K562 (cell line): ENCODE results near the gene CRABP2. TPM values are rescaled to one million over a fixed set of nuclear protein-coding genes. Genes with fewer than 3 reads are reported as not detected.
A peak's percentile ranks its signal among the peaks of the same experiment; 100 is the strongest.

ENCODE experiments used
- ATAC-seq: fragments of 200-7000 bp; cut with Tn5 transposase; 3 replicates; pipeline ENCODE4 v1.9.1; 2020; ENCODE audit warnings: moderate library complexity
- BruUV-seq: library from RNA; stranded (reverse); fragments of 400-500 nt; replicated peaks from 2 replicates; lab custom pipeline; 2021; lab: Mats Ljungman, UMichigan
- CTCF ChIA-PET: fragments of 300-600 bp; formaldehyde crosslinking; extraction: SDS; loops from one replicate; lab custom pipeline; 2021; ENCODE audit warnings: low intra/inter-chr PET ratio; lab: Yijun Ruan, JAX
- POLR2A ChIA-PET: fragments of 300-600, 350-650 bp; sonication (Branson Sonifier 250); formaldehyde crosslinking; extraction: SDS; loops from one replicate; lab custom pipeline; 2021; ENCODE audit warnings: antibody characterized with exemption, inconsistent platforms; lab: Yijun Ruan, JAX
- DNase-seq, 4 experiments: peaks; one replicate each; pipeline versions ENCODE4 v3.0.0 to v3.0.0-alpha.2; 2011 to 2018; ENCODE audit warnings: low spot score in 3 of 4, mixed read lengths in 3 of 4; ENCODE audit errors: extremely low read depth in 1 of 4
- FAIRE-seq: peaks from 2 replicates; lab custom pipeline; 2011; peaks lifted over from hg19 to GRCh38; lab: Jason Lieb, UNC
- H2AFZ ChIP-seq: 2 replicates; pipeline ENCODE4 v1.6.0; 2011; ENCODE audit warnings: low read depth, low read length, control low read depth, inconsistent platforms
- H3K27ac ChIP-seq: fragments of 200-600 bp; 3 replicates; pipeline ENCODE4 v1.8.0; 2011; ENCODE audit warnings: low read depth, mild to moderate bottlenecking, control low read depth, inconsistent platforms, low read length, moderate library complexity, mixed read lengths; ENCODE audit errors: extremely low read depth
- H3K27me3 ChIP-seq, 2 experiments: fragments of 300-600 bp in 1 of 2; 2 replicates in 1 of 2; 3 replicates in 1 of 2; pipeline versions ENCODE4 v1.6.0 to v1.8.0; 2011; ENCODE audit warnings: inconsistent platforms in 2 of 2, low read length in 2 of 2, mild to moderate bottlenecking in 1 of 2, mixed read lengths in 1 of 2, moderate library complexity in 1 of 2; ENCODE audit not compliant: control insufficient read depth in 2 of 2, insufficient read depth in 2 of 2
- H3K36me3 ChIP-seq: fragments of 300-600 bp; 3 replicates; pipeline ENCODE4 v1.8.0; 2011; ENCODE audit warnings: mild to moderate bottlenecking, low read length, inconsistent platforms; ENCODE audit not compliant: control insufficient read depth, insufficient read depth
- H3K4me1 ChIP-seq, 2 experiments: fragments of 200-600 bp in 1 of 2; replicated peaks in 1 of 2; 2 replicates in 1 of 2; 3 replicates in 1 of 2; pipeline versions ENCODE4 v1.5.1 to v1.8.0; 2011; ENCODE audit warnings: inconsistent platforms in 2 of 2, low read length in 2 of 2, mild to moderate bottlenecking in 1 of 2, mixed read lengths in 1 of 2, moderate library complexity in 1 of 2; ENCODE audit not compliant: control insufficient read depth in 2 of 2, insufficient read depth in 2 of 2
- H3K4me2 ChIP-seq: 2 replicates; pipeline ENCODE4 v1.6.1; 2011; ENCODE audit warnings: low read length, control low read depth, inconsistent platforms, mixed read lengths; ENCODE audit not compliant: insufficient read depth
- H3K4me3 ChIP-seq: fragments of 200-600 bp; sonication (generic), shearing (Covaris generic); 2 replicates; pipeline ENCODE4 v1.5.1; 2016; ENCODE audit warnings: control low read depth, inconsistent platforms
- H3K79me2 ChIP-seq: fragments of 200-600 bp; 3 replicates; pipeline ENCODE4 v1.8.0; 2011; ENCODE audit warnings: low read length, inconsistent platforms; ENCODE audit not compliant: control insufficient read depth, insufficient read depth
- H3K9ac ChIP-seq, 2 experiments: 2 replicates each; pipeline versions ENCODE4 v1.6.0 to v1.6.1; 2011; ENCODE audit warnings: low read depth in 2 of 2, low read length in 2 of 2, control low read depth in 1 of 2, inconsistent platforms in 1 of 2, mild to moderate bottlenecking in 1 of 2, mixed read lengths in 1 of 2; ENCODE audit not compliant: insufficient read depth in 1 of 2
- H3K9me1 ChIP-seq: one replicate; pipeline ENCODE4 v1.6.0; 2011; ENCODE audit warnings: inconsistent platforms, mild to moderate bottlenecking, low read length, moderate library complexity; ENCODE audit not compliant: control insufficient read depth, insufficient read depth
- H3K9me3 ChIP-seq: replicated peaks from 2 replicates; pipeline ENCODE4 v1.5.1; 2011; ENCODE audit warnings: low read depth, low read length, inconsistent platforms; ENCODE audit not compliant: control insufficient read depth, insufficient read depth
- H4K20me1 ChIP-seq: replicated peaks from 2 replicates; pipeline ENCODE4 v1.6.1; 2011; ENCODE audit warnings: low read length, inconsistent platforms, mixed read lengths; ENCODE audit not compliant: control insufficient read depth, insufficient read depth
- ELF2 ChIP-seq: fragments of 250-450 bp; sonication (Bioruptor Pico); IDR thresholded peaks from 2 replicates; pipeline ENCODE4 v1.5.0; 2021; ENCODE audit warnings: mild to moderate bottlenecking
- HDGF ChIP-seq: fragments of 450-650 bp; IDR thresholded peaks from 2 replicates; pipeline ENCODE4 v1.6.1; 2016
- KHSRP ChIP-seq: fragments of 450-650 bp; IDR thresholded peaks from 2 replicates; pipeline ENCODE4 v1.6.1; 2017
- LARP7 ChIP-seq: fragments of 450-650 bp; IDR thresholded peaks from 2 replicates; pipeline ENCODE4 v1.6.1; 2016
- PHTF2 ChIP-seq: fragments of 250-450 bp; sonication (Bioruptor Pico); IDR thresholded peaks from 2 replicates; pipeline ENCODE4 v1.5.0; 2021; ENCODE audit warnings: mild to moderate bottlenecking
- POU5F1 ChIP-seq: fragments of 150-350 bp; IDR thresholded peaks from 2 replicates; pipeline ENCODE4 v1.6.1; 2014; ENCODE audit warnings: borderline replicate concordance, low read length, low read depth, mild to moderate bottlenecking; ENCODE audit not compliant: partially characterized antibody
- PRDM10 ChIP-seq: fragments of 450-650 bp; IDR thresholded peaks from 2 replicates; pipeline ENCODE4 v1.6.1; 2018; ENCODE audit not compliant: partially characterized antibody
- RBM15 ChIP-seq: fragments of 200-400 bp; formaldehyde crosslinking; IDR thresholded peaks from 2 replicates; pipeline ENCODE4 v1.6.1; 2018; ENCODE audit warnings: mild to moderate bottlenecking, low read length, moderate library complexity; ENCODE audit not compliant: insufficient read depth
- SMARCA5 ChIP-seq: fragments of 450-650 bp; IDR thresholded peaks from 2 replicates; pipeline ENCODE4 v1.6.1; 2016
- ZBTB9 ChIP-seq: fragments of 450-650 bp; formaldehyde crosslinking; IDR thresholded peaks from 2 replicates; pipeline ENCODE4 v1.4.0; 2020; ENCODE audit warnings: mild to moderate bottlenecking, moderate library complexity
- ZC3H8 ChIP-seq: fragments of 450-650 bp; IDR thresholded peaks from 2 replicates; pipeline ENCODE4 v1.6.1; 2017
- ZNF644 ChIP-seq: fragments of 200-800 bp; sonication (Bioruptor generic); IDR thresholded peaks from 2 replicates; pipeline ENCODE4 v1.6.1; 2016; ENCODE audit warnings: low read depth, missing genetic modification characterization, missing compliant biosample characterization
- WGBS: fragments of 100-300 bp; shearing (Covaris generic); methylation state at CpG from one replicate; pipeline ENCODE4 v1.1.6; 2016; ENCODE audit warnings: low coverage, mixed read lengths; ENCODE audit not compliant: insufficient coverage; ENCODE audit errors: missing lambda C conversion rate; 5-methylcytosine and 5-hydroxymethylcytosine counted together
- in situ Hi-C: fragments of 300-500 bp; cut with MboI; formaldehyde crosslinking; loops from 4 replicates; pipeline ENCODE4 v1.15.0; 2018; ENCODE audit warnings: inconsistent platforms, mixed read lengths
- intact Hi-C: fragments of 100-400 bp; cut with micrococcal nuclease; formaldehyde crosslinking; loops from 2 replicates; pipeline ENCODE4 v1.14.2; 2022
- polyA plus RNA-seq, 8 experiments: library from polyadenylated mRNA; depleted of rRNA in 4 of 8; stranded (reverse) in 5 of 8; unstranded in 3 of 8; fragments of >200 nt; fragmentation: Nextera tagmentation in 2 of 8; fragmentation: Illumina TruSeq in 1 of 8; extraction: Ambion mirVana in 2 of 8; extraction: Trizol in 1 of 8; gene quantifications; 2 replicates each; pipeline versions ENCODE4 v1.2.1 to v1.2.3, GENCODE V29; 2011 to 2014; ENCODE audit warnings: inconsistent platforms in 1 of 8, missing spikeins in 1 of 8
- total RNA-seq, 7 experiments: library from RNA; depleted of rRNA in 6 of 7; stranded (reverse); fragments of >200 nt in 6 of 7; fragmentation: Illumina TruSeq in 2 of 7; extraction: Trizol in 2 of 7; gene quantifications; 2 replicates each; pipeline versions ENCODE4 v1.2.1 to v1.2.3, GENCODE V29; 2011 to 2021; ENCODE audit warnings: low replicate concordance in 1 of 7

The CRABP2 gene
- total and polyA plus RNA-seq, 9 of the 15 experiments (the other 6 are each of a cell fraction or from before 2014, with no cell fraction given): 0.30 to 2.5 (median 0.82) TPM

DNA sequence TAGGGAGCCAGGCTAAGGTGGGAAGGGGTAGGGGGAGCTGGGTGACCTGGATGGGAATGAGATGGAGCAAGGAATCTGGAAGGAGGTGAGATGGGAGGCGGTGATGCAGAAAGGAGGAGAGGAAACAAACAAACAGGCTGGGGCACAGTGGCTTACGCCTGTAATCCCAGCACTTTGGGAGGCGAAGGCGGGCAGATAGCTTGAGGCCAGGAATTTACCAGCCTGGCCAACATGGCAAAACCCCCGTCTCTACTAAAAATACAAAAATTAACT, 10.8 kb downstream of the CRABP2 start:
- POLR2A ChIA-PET: interaction anchor here (0.7 to 2.1 kb wide), 9 partner anchors 13 to 719 kb away, joined by 3 to 12 read pairs (median 3); partner anchors contain the start of genes ISG20L2, METTL25B and PRCC
- no TSS peak for BruUV-seq

GRCh38 chr1:156693848-156694689, 11.3 kb downstream of the CRABP2 start:
- H4K20me1 ChIP-seq: no peaks in the 10 kb centered on the region
- WGBS: 32% methylated on average over 11 of the region's 12 CpGs
- peak overlapping the region; percentile 92 for H2AFZ ChIP-seq
- no TSS peak for BruUV-seq
- in situ Hi-C loops: no loop called here
- H3K4me2 ChIP-seq: peak overlapping the region; percentile 72
- peak overlapping the region; percentile 49 to 71 for H3K9ac ChIP-seq
- CTCF ChIA-PET: interaction anchor here (0.8 kb wide), 1 partner anchor 35 kb away, joined by 3 read pairs; no protein-coding TSS in a partner anchor
- peaks cover 44 to 60% of the 10 kb centered on the region in 2 experiments for H3K4me1 ChIP-seq
- intact Hi-C loops: no loop called here
- peak; percentile 99 for FAIRE-seq
- H3K36me3 ChIP-seq: no peaks in the 10 kb centered on the region
- DNase-seq: peak; percentile 86 to 92 (median 89)
- H3K27ac ChIP-seq: peak overlapping the region; percentile 91
- peak; percentile 88 for ATAC-seq
- H3K79me2 ChIP-seq: 0 out of 3 replicates have a peak, but pooled peaks cover 3% of the 10 kb centered on the region
- no peaks in the 10 kb centered on the region for H3K27me3 ChIP-seq
- H3K9me3 ChIP-seq: no peaks in the 10 kb centered on the region
- POLR2A ChIA-PET: interaction anchor here (0.5 to 2.1 kb wide), 11 partner anchors 13 to 719 kb away, joined by 3 to 12 read pairs (median 3); partner anchors contain the start of genes ISG20L2, METTL25B and PRCC
- H3K4me3 ChIP-seq: no peak overlapping the region
- H3K9me1 ChIP-seq: no peaks in the 10 kb centered on the region
- peak; percentile 89 for TF ChIP-seq ZBTB9 (CRISPR knock-in tag)
- TF ChIP-seq ELF2: 0 out of 2 replicates have a peak, but pooled peaks have one; percentile 43
- TF ChIP-seq PHTF2 (CRISPR knock-in tag): 0 out of 2 replicates have a peak, but pooled peaks have one; percentile 64
- TF ChIP-seq PRDM10: peak; percentile 69
- no peak for TF ChIP-seq RBM15
- no peak for TF ChIP-seq KHSRP

More for the DNA sequence above, 10.8 kb downstream of the CRABP2 start:
- Histone ChIP-seq H3K9me1 (no peaks in the 10 kb centered on the region), H3K9ac (peak overlapping the region; percentile 49 to 71; a peak in 3 of 4 replicates), H3K79me2 (0 out of 3 replicates have a peak, but pooled peaks cover 3% of the 10 kb centered on the region), H3K27ac (peak overlapping the region; percentile 91), H2AFZ (peak overlapping the region; percentile 92), H3K4me2 (peak overlapping the region; percentile 72), H3K9me3 (no peaks in the 10 kb centered on the region), H3K36me3 (no peaks in the 10 kb centered on the region), H4K20me1 (no peaks in the 10 kb centered on the region), H3K27me3 (no peaks in the 10 kb centered on the region), H3K4me3 (no peak overlapping the region), H3K4me1 (peaks cover 41 to 55% of the 10 kb centered on the region in 2 experiments)
- CTCF ChIA-PET: interaction anchor here (0.8 kb wide), 1 partner anchor 35 kb away, joined by 3 read pairs; no protein-coding TSS in a partner anchor
- no peak for DNase-seq
- 89% methylated on average over 5 of the region's 5 CpGs for WGBS
- ATAC-seq: no peak
- no peak for FAIRE-seq
- in situ Hi-C loops (no loop called here), intact Hi-C loops (no loop called here)
- 0 out of 2 replicates have a peak, but pooled peaks have one; percentile 40 for TF ChIP-seq LARP7
- 0 out of 2 replicates have a peak, but pooled peaks have one; percentile 47 for TF ChIP-seq HDGF
- 0 out of 2 replicates have a peak, but pooled peaks have one; percentile 14 for TF ChIP-seq ZC3H8
- no peak for TF ChIP-seq POU5F1
- TF ChIP-seq ZNF644 (tag): 0 out of 2 replicates have a peak, but pooled peaks have one; percentile 0
- 0 out of 2 replicates have a peak, but pooled peaks have one; percentile 13 for TF ChIP-seq SMARCA5
